GM06990 (cell line): ENCODE results near the gene TSHZ1.

Experiments used
- DNase-seq: peaks from one replicate; pipeline ENCODE4 v3.0.0-alpha.2; 2011; ENCODE audit not compliant: insufficient read length; ENCODE audit errors: extremely low read depth
- H3K27me3 ChIP-seq: replicated peaks from 2 replicates; pipeline ENCODE4 v1.6.0; 2011; ENCODE audit warnings: low read length; ENCODE audit not compliant: control insufficient read depth, insufficient read depth
- H3K36me3 ChIP-seq: 2 replicates; pipeline ENCODE4 v1.5.1; 2011; ENCODE audit warnings: low read length; ENCODE audit not compliant: control insufficient read depth, insufficient read depth
- H3K4me3 ChIP-seq: replicated peaks from 2 replicates; pipeline ENCODE4 v1.5.1; 2011; ENCODE audit warnings: low read depth, mild to moderate bottlenecking, control low read depth, low read length
- TF ChIP-seq, protein P1 (sequence below): IDR thresholded peaks from 2 replicates; pipeline ENCODE4 v1.5.1; 2011; ENCODE audit warnings: low read length, control low read depth, mild to moderate bottlenecking, inconsistent platforms; ENCODE audit not compliant: insufficient read depth, poor library complexity, severe bottlenecking

Gene TSHZ1

DNA sequence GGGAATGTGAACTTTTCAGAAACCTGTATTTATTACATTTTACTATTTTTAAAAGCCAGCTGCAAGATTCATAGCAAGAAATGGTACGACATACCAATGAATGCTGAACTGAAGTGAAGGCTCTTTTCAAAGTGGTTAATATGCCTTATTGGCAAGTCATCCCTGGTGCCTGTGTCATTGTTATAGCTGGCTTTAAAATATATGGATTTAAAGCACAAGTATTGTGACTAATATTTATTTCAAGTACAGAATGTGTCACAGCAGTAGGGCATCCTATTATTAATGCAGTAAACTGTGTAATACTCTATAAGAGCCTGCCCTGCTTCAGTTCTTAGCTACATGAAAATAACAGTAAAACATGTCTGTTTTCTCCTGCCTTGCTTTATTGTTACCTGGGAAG, 10.8 kb downstream of the TSHZ1 start:
- TF ChIP-seq, protein P1, sequence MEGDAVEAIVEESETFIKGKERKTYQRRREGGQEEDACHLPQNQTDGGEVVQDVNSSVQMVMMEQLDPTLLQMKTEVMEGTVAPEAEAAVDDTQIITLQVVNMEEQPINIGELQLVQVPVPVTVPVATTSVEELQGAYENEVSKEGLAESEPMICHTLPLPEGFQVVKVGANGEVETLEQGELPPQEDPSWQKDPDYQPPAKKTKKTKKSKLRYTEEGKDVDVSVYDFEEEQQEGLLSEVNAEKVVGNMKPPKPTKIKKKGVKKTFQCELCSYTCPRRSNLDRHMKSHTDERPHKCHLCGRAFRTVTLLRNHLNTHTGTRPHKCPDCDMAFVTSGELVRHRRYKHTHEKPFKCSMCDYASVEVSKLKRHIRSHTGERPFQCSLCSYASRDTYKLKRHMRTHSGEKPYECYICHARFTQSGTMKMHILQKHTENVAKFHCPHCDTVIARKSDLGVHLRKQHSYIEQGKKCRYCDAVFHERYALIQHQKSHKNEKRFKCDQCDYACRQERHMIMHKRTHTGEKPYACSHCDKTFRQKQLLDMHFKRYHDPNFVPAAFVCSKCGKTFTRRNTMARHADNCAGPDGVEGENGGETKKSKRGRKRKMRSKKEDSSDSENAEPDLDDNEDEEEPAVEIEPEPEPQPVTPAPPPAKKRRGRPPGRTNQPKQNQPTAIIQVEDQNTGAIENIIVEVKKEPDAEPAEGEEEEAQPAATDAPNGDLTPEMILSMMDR, result no peak
- DNase-seq, result no peak
- Histone ChIP-seq H3K4me3 (no peak overlapping the region), H3K27me3 (no peaks in the 10 kb centered on the region), H3K36me3 (no peaks in the 10 kb centered on the region)

DNA sequence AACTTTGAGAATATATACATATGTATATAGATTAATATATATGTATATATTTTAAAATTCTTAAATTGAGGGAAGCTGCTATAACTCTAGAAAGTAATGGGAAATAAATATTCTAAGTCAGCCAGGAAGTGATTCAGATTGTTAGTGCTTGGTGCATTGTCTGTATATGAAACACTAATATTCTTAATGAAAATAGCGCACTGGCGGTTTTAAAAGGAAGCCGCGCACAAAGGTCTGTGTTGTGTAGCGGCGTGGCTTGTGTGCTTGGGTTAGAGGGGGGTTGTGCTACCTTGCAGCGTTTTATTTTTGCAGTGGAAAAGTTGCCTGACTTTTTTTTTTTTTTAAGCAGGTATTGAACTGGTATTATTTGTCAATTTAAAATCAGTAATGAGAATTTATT, 11.3 kb downstream of the TSHZ1 start:
- H3K4me3 ChIP-seq, result no peak overlapping the region
- TF ChIP-seq, protein P1, result no peak
- no peaks in the 10 kb centered on the region for H3K27me3 ChIP-seq
- DNase-seq, result no peak
- H3K36me3 ChIP-seq, result no peaks in the 10 kb centered on the region

DNA sequence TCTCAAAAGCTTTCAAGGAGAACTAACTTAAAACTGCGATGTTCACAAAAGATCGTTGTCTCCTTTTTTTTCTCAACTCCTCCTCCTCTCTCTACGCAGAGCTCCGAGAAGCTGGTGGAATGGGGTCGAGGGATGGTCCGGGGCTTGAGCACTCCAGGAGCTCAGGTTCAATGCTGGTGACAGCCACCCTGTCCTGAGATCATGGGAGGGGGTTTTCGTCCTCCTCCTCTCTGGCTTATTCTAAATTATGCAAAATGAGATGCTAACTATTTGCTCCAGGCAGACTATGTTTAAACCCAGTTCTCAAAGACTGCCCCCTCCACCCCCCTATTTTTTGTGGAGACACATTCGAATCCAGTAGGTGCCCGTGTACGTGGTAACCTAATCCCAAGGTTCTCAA, 11.8 kb downstream of the TSHZ1 start:
- DNase-seq, result no peak
- no peaks in the 10 kb centered on the region for H3K27me3 ChIP-seq
- no peaks in the 10 kb centered on the region for H3K36me3 ChIP-seq
- H3K4me3 ChIP-seq, result no peak overlapping the region
- TF ChIP-seq, protein P1, result no peak

DNA sequence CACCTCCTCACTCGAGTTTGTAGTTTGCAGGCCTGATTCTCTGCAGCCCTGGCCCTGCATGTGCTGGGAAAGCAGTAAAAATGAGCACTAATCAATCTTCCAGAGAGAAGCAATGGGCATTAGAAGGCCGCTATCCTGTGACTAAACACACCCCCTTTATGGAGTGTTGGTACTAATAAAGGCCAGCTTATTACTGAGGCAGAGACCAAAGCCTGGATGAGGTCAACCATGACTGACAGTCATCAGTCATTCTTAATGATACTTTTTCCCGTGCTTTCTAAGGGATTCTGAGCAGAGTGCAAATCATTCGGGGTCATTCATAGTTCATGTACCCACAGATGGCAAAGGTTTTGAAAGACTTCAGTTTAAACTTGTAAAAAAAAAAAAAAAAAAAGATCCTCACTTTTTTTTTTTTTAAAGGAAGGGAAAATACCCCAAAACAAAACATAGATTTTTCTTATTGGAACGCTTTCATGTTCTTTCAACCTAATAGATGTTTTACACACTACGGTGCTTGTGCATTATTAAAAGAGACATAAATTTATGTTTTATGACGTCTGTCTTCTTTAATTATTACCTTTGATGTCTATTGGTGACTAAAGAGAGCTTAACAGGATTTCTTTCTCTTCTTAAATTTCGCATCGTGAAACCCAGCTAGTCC, 13.2 kb downstream of the TSHZ1 start:
- Histone ChIP-seq H3K27me3 (no peaks in the 10 kb centered on the region), H3K36me3 (no peaks in the 10 kb centered on the region), H3K4me3 (no peak overlapping the region)
- no peak for DNase-seq
- TF ChIP-seq, protein P1, result no peak

DNA sequence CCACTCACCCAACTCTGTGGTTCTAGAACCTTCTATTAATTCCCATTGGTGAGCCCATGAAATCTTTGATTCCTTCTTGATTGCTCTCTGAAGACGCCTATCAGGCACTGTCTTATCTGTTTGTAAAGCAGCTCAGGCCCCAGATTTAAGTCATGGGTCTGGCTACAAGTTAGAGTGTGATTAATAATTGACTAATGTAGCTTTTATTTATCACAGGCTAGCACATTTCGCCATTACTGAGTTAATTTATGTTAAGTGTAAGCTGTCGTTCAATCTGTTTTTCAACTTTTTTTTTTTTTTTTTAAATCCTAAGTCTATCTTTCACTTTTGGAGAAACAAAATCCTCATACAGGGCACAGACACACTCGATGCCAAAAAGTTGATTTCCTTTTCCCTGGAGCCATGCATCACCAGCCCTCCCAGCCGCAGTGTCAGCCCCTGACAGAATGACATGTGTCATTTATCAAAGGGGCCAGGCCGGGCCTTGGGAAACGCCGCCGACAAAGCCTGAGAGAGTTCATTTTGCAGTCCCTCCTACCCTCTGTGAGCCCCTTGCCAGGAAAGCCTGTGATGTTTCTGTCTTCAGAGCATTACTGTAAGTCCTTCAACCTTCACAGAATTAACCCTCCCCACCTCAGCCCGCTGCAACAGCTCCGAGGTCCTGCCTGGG, 15.8 kb downstream of the TSHZ1 start:
- TF ChIP-seq, protein P1, result no peak
- DNase-seq, result no peak
- no peaks in the 10 kb centered on the region for H3K27me3 ChIP-seq
- H3K36me3 ChIP-seq, result no peaks in the 10 kb centered on the region
- H3K4me3 ChIP-seq, result no peak overlapping the region
